HepG2 (cell line): Measurements from ENCODE around the gene BORCS5. TPM values are rescaled to one million over a fixed set of nuclear protein-coding genes. Genes with fewer than 3 reads are reported as not detected.

Source experiments
- GTF3A ChIP-seq: sonication (generic); formaldehyde crosslinking; conservative IDR thresholded peaks from 2 replicates; pipeline ENCODE4 v1.4.0; 2020; ENCODE audit warnings: mild to moderate bottlenecking, missing genetic modification reagents
- KLF9 ChIP-seq: IDR thresholded peaks from 2 replicates; pipeline ENCODE4 v1.6.1; 2016; ENCODE audit warnings: low read depth
- MYPOP ChIP-seq: sonication (generic); formaldehyde crosslinking; IDR thresholded peaks from 2 replicates; pipeline ENCODE4 v1.8.1; 2023; ENCODE audit warnings: mild to moderate bottlenecking, moderate library complexity, missing genetic modification reagents
- PHF8 ChIP-seq: sonication (generic); formaldehyde crosslinking; IDR thresholded peaks from 2 replicates; pipeline ENCODE4 v1.5.0; 2020; ENCODE audit warnings: missing genetic modification reagents
- SCMH1 ChIP-seq: sonication (generic); formaldehyde crosslinking; IDR thresholded peaks from 2 replicates; pipeline ENCODE4 v1.9.0; 2021; ENCODE audit warnings: missing genetic modification reagents, mild to moderate bottlenecking, borderline replicate concordance
- SRSF9 ChIP-seq: fragments of 200-400 bp; formaldehyde crosslinking; IDR thresholded peaks from 2 replicates; pipeline ENCODE4 v1.6.1; 2018; ENCODE audit warnings: borderline replicate concordance, mild to moderate bottlenecking, low read depth, low read length; ENCODE audit not compliant: insufficient read depth, poor library complexity, severe bottlenecking
- STAT6 ChIP-seq: sonication (generic); formaldehyde crosslinking; IDR thresholded peaks from 2 replicates; pipeline ENCODE4 v1.4.0; 2020; ENCODE audit warnings: missing genetic modification reagents, mild to moderate bottlenecking, borderline replicate concordance
- ZBTB1 ChIP-seq: sonication (generic); formaldehyde crosslinking; IDR thresholded peaks from 2 replicates; pipeline ENCODE4 v1.4.0; 2020; ENCODE audit warnings: missing genetic modification reagents, borderline replicate concordance
- ZBTB2 ChIP-seq: sonication (generic); formaldehyde crosslinking; IDR thresholded peaks from 2 replicates; pipeline ENCODE4 v1.8.0; 2022; ENCODE audit warnings: low read depth, missing genetic modification reagents
- ZBTB20 ChIP-seq: sonication (generic); formaldehyde crosslinking; IDR thresholded peaks from 2 replicates; pipeline ENCODE4 v1.8.1; 2023; ENCODE audit warnings: missing genetic modification reagents, low read depth, mild to moderate bottlenecking, borderline replicate concordance
- ZFX ChIP-seq: sonication (generic); formaldehyde crosslinking; IDR thresholded peaks from 2 replicates; pipeline ENCODE4 v1.4.0; 2020; ENCODE audit warnings: mild to moderate bottlenecking, low read depth, missing genetic modification reagents, moderate library complexity
- ZHX2 ChIP-seq, 2 experiments: sonication (generic) in 1 of 2; formaldehyde crosslinking in 1 of 2; IDR thresholded peaks; 2 replicates each; pipeline versions ENCODE4 v1.6.1 to v1.9.0; 2014 to 2022; ENCODE audit warnings: antibody characterized with exemption in 1 of 2, borderline replicate concordance in 1 of 2, inconsistent platforms in 1 of 2, low read depth in 1 of 2, missing genetic modification reagents in 1 of 2
- ZNF232 ChIP-seq: sonication (generic); formaldehyde crosslinking; IDR thresholded peaks from 2 replicates; pipeline ENCODE4 v1.4.0; 2020; ENCODE audit warnings: missing genetic modification reagents, borderline replicate concordance
- ZNF713 ChIP-seq: sonication (generic); formaldehyde crosslinking; IDR thresholded peaks from 2 replicates; pipeline ENCODE4 v1.4.0; 2020; ENCODE audit warnings: mild to moderate bottlenecking, missing genetic modification reagents
- polyA plus RNA-seq, 8 experiments: library from polyadenylated mRNA; depleted of rRNA in 3 of 8; stranded (reverse) in 7 of 8; unstranded in 1 of 8; fragments of >200 nt; fragmentation: Illumina TruSeq in 4 of 8; extraction: Trizol in 4 of 8; gene quantifications; 2 replicates each; pipeline versions ENCODE4 v1.2.1 to v1.2.3, GENCODE V29; 2011 to 2016; ENCODE audit warnings: low read depth in 4 of 8, missing spikeins in 1 of 8, mixed read lengths in 1 of 8; ENCODE audit not compliant: insufficient read depth in 1 of 8
- total RNA-seq, 5 experiments: library from RNA; depleted of rRNA; stranded (reverse); fragments of >200 nt; fragmentation: Illumina TruSeq; extraction: Trizol; gene quantifications; 2 replicates each; pipeline ENCODE4 v1.2.3, GENCODE V29; 2016; ENCODE audit warnings: low read depth in 1 of 5

Gene BORCS5
- total and polyA plus RNA-seq, 2 of the 13 experiments (the other 11 are each of a cell fraction or from before 2014, with no cell fraction given): 3.9 to 4.7 TPM

GRCh38 chr12:12349711-12350665 is 6.9 kb upstream of the BORCS5 start, which contains the start of gene MANSC1 (continued):
- TF ChIP-seq ZBTB2 (CRISPR knock-in tag): no peak
- TF ChIP-seq ZBTB1 (CRISPR knock-in tag): no peak
- TF ChIP-seq MYPOP (CRISPR knock-in tag): peak; percentile 55
- peak; percentile 76; the same call in 1 of the 2 replicates for TF ChIP-seq ZNF232 (CRISPR knock-in tag)
- no peak for TF ChIP-seq STAT6 (CRISPR knock-in tag)
- TF ChIP-seq GTF3A (CRISPR knock-in tag): no peak
- TF ChIP-seq ZBTB20 (CRISPR knock-in tag): no peak
- no peak for TF ChIP-seq ZNF713 (CRISPR knock-in tag)
- TF ChIP-seq PHF8: peak; percentile 60
- no peak for TF ChIP-seq SRSF9
- no peak for TF ChIP-seq SCMH1 (CRISPR knock-in tag)
- peak; percentile 37; the same call in 1 of the 2 replicates for TF ChIP-seq ZFX (CRISPR knock-in tag)
- TF ChIP-seq KLF9 (CRISPR knock-in tag): no peak
- TF ChIP-seq ZHX2 (IDR thresholded peaks at IDR 0.05; ENCODE audit: low read depth): no peak; the same call in 1 of the 2 replicates
- TF ChIP-seq ZHX2 (CRISPR knock-in tag; IDR thresholded peaks at IDR 0.05; ENCODE audit: borderline replicate concordance): no peak
